Stomach (tissue), 9 donors: ENCODE measurements around the gene ALX4. TPM values are rescaled to one million over a fixed set of nuclear protein-coding genes. Genes with fewer than 3 reads are reported as not detected.

Experiments used
- DNase-seq, 2 donors: peaks; one replicate each; pipeline versions ENCODE4 v3.0.0 to v3.0.0-alpha.2; 2013 to 2019
- H3K27ac ChIP-seq, 5 donors: fragments of 200-600 bp in 4 of 5; sonication (generic) in 4 of 5; one replicate each; pipeline ENCODE4 v1.5.1; 2013 to 2019; ENCODE audit warnings: mild to moderate bottlenecking in 1 of 5, moderate library complexity in 1 of 5
- H3K27me3 ChIP-seq, 3 donors: fragments of 200-600 bp; sonication (generic); one replicate each; pipeline ENCODE4 v1.5.1; 2017 to 2019; ENCODE audit warnings: mixed run types in 1 of 3
- H3K36me3 ChIP-seq, 4 donors: fragments of 200-600 bp; sonication (generic); 1 replicate in 3 of 4; 2 replicates in 1 of 4; pipeline ENCODE4 v1.5.1; 2016 to 2019
- H3K4me1 ChIP-seq, 4 donors: fragments of 200-600 bp; sonication (generic); one replicate each; pipeline ENCODE4 v1.5.1; 2016 to 2019
- H3K4me3 ChIP-seq, 4 donors: fragments of 200-600 bp; sonication (generic) in 3 of 4; one replicate each; pipeline ENCODE4 v1.5.1; 2016 to 2019; ENCODE audit warnings: mild to moderate bottlenecking in 1 of 4
- H3K9me3 ChIP-seq, 4 donors: fragments of 200-600 bp; sonication (generic); one replicate each; pipeline ENCODE4 v1.5.1; 2016 to 2019
- CTCF ChIP-seq, 7 experiments: fragments of 450-650 bp in 4 of 7; fragments of 200-600 bp in 3 of 7; sonication (generic) in 3 of 7; IDR thresholded peaks; one replicate each; pipeline ENCODE4 v1.5.1; 2016 to 2019; ENCODE audit warnings: antibody characterized with exemption in 7 of 7, control low read depth in 2 of 7, mild to moderate bottlenecking in 1 of 7
- EP300 ChIP-seq: sonication (generic); formaldehyde crosslinking; IDR thresholded peaks from one replicate; pipeline ENCODE4 v1.6.1; 2017; ENCODE audit warnings: antibody characterized with exemption
- POLR2A ChIP-seq, 4 donors: fragments of 450-650 bp; IDR thresholded peaks; one replicate each; pipeline ENCODE4 v1.6.1; 2016; ENCODE audit warnings: antibody characterized with exemption in 4 of 4, control low read depth in 2 of 4, mild to moderate bottlenecking in 1 of 4, moderate library complexity in 1 of 4
- POLR2AphosphoS5 ChIP-seq, 3 donors: sonication (generic); formaldehyde crosslinking; IDR thresholded peaks; one replicate each; pipeline ENCODE4 v1.6.1; 2016; ENCODE audit warnings: antibody characterized with exemption in 3 of 3
- WGBS, 5 donors: extraction: QIAGEN DNeasy Blood & Tissue Kit in 3 of 5; methylation state at CpG; one replicate each; pipeline versions ENCODE4 v1.1.5 to v1.1.7; 2013 to 2018; 5-methylcytosine and 5-hydroxymethylcytosine counted together
- intact Hi-C: fragments of 100-400 bp; cut with DNase I; formaldehyde crosslinking; loops from one replicate; pipeline ENCODE4 v1.15.1; 2023; ENCODE audit warnings: low total_unique reads
- polyA plus RNA-seq, 3 donors: library from polyadenylated mRNA; stranded (reverse); fragments of 200-250 nt; gene quantifications; one replicate each; pipeline ENCODE4 v1.2.3, GENCODE V29; 2013
- total RNA-seq, 5 donors: library from RNA; depleted of rRNA; stranded (reverse); fragments of >200 nt; gene quantifications; one replicate each; pipeline versions ENCODE4 v1.1.0 to v1.2.3, GENCODE V29; 2014 to 2016
- donor health status: healthy with polysubstance abuse.
- donor health status: Bipolar disorder and iron deficiency.
- donor health status: healthy.

ALX4 gene
- total and polyA plus RNA-seq, 8 donors, result not detected

- Histone ChIP-seq H3K9me3 (peaks cover 5 to 15% (median 8%) of the 10 kb centered on the region in 4 donors), H3K27ac (no peak overlapping the region), H3K36me3 (no peaks in the 10 kb centered on the region), H3K4me1 (peaks cover 0 to 10% (median 4%) of the 10 kb centered on the region in 4 donors), H3K27me3 (no peaks in the 10 kb centered on the region), H3K4me3 (no peak overlapping the region)
- WGBS, 5 donors, result 55 to 70% (median 60%) methylated on average over 6 of the region's 6 CpGs
- DNase-seq, result no peak
- intact Hi-C loops, result no loop called here
- no peak for TF ChIP-seq POLR2AphosphoS5 (IDR thresholded peaks at IDR 0.05)
- no peak for TF ChIP-seq EP300
- TF ChIP-seq CTCF (IDR thresholded peaks at IDR 0.05), result no peak
These were observed 54.4 kb downstream of the ALX4 start for GRCh38 chr11:44255406-44256071.

- intact Hi-C loops, result no loop called here
- Histone ChIP-seq H3K4me1 (peaks cover 0 to 10% (median 4%) of the 10 kb centered on the region in 4 donors), H3K27me3 (no peaks in the 10 kb centered on the region), H3K27ac (no peak overlapping the region), H3K4me3 (no peak overlapping the region), H3K9me3 (peaks cover 5 to 15% (median 8%) of the 10 kb centered on the region in 4 donors), H3K36me3 (peaks cover 0 to 3% (median 0%) of the 10 kb centered on the region in 4 donors)
- no peak for DNase-seq
- TF ChIP-seq EP300 (no peak), POLR2AphosphoS5 (IDR thresholded peaks at IDR 0.05) (no peak), POLR2A (IDR thresholded peaks at IDR 0.05) (no peak), CTCF (IDR thresholded peaks at IDR 0.05) (no peak)
- WGBS, 5 donors, result 91 to 97% (median 95%) methylated on average over 2 of the region's 2 CpGs
These were observed 56.8 kb downstream of the ALX4 start for GRCh38 chr11:44252999-44253602.

- intact Hi-C loops, result no loop called here
- H3K36me3 ChIP-seq, result peaks cover 0 to 6% (median 3%) of the 10 kb centered on the region in 4 donors
- H3K27me3 ChIP-seq, result no peaks in the 10 kb centered on the region
- peaks cover 5 to 15% (median 8%) of the 10 kb centered on the region in 4 donors for H3K9me3 ChIP-seq
- WGBS, 5 donors, result 72 to 92% (median 88%) methylated on average over 6 of the region's 6 CpGs
- peaks cover 0 to 5% (median 0%) of the 10 kb centered on the region in 4 donors for H3K4me1 ChIP-seq
- H3K4me3 ChIP-seq, result no peak overlapping the region
- TF ChIP-seq EP300 (no peak), CTCF (IDR thresholded peaks at IDR 0.05) (no peak), POLR2A (IDR thresholded peaks at IDR 0.05) (no peak), POLR2AphosphoS5 (IDR thresholded peaks at IDR 0.05) (no peak)
- H3K27ac ChIP-seq, result no peak overlapping the region
- no peak for DNase-seq
These were observed 59.5 kb downstream of the ALX4 start for GRCh38 chr11:44250421-44250820.

- Histone ChIP-seq H3K4me1 (peaks cover 0 to 18% (median 0%) of the 10 kb centered on the region in 4 donors), H3K27me3 (no peaks in the 10 kb centered on the region), H3K27ac (no peak overlapping the region), H3K36me3 (peaks cover 6 to 26% (median 17%) of the 10 kb centered on the region in 4 donors), H3K4me3 (no peak overlapping the region), H3K9me3 (peaks cover 5 to 10% (median 6%) of the 10 kb centered on the region in 4 donors)
- no peak for TF ChIP-seq POLR2A (IDR thresholded peaks at IDR 0.05)
- TF ChIP-seq EP300, result no peak
- TF ChIP-seq CTCF (IDR thresholded peaks at IDR 0.05), result no peak
- no peak for TF ChIP-seq POLR2AphosphoS5 (IDR thresholded peaks at IDR 0.05)
- WGBS, 5 donors, result 84 to 100% (median 96%) methylated on average over 2 of the region's 2 CpGs
- DNase-seq, result no peak
- intact Hi-C loops, result no loop called here
These were observed 61.8 kb downstream of the ALX4 start for GRCh38 chr11:44248109-44248508.
